GM12878 (cell line): ENCODE data around the gene SELENOW.

Experiments used
- BACH1 ChIP-seq: fragments of 450-650 bp; IDR thresholded peaks from 2 replicates; pipeline ENCODE4 v1.6.1; 2017; ENCODE audit warnings: mild to moderate bottlenecking, borderline replicate concordance
- CHD1 ChIP-seq: IDR thresholded peaks from 2 replicates; pipeline ENCODE4 v1.6.1; 2012; ENCODE audit warnings: low read depth, low read length, improper control_type of control experiment
- E2F8 ChIP-seq: fragments of 450-650 bp; IDR thresholded peaks from 2 replicates; pipeline ENCODE4 v1.6.1; 2018; ENCODE audit warnings: mild to moderate bottlenecking, low read depth, moderate library complexity; ENCODE audit not compliant: partially characterized antibody
- HCFC1 ChIP-seq: fragments of 150-350 bp; IDR thresholded peaks from 2 replicates; pipeline ENCODE4 v1.6.1; 2014; ENCODE audit warnings: low read length
- HDAC6 ChIP-seq: fragments of 200-600 bp; sonication (generic); IDR thresholded peaks from one replicate; pipeline ENCODE4 v1.8.0; 2017; ENCODE audit warnings: antibody characterized with exemption; ENCODE audit not compliant: unreplicated experiment
- MAX ChIP-seq: IDR thresholded peaks from 2 replicates; pipeline ENCODE4 v1.6.1; 2012; ENCODE audit warnings: low read depth, low read length, improper control_type of control experiment
- MYC ChIP-seq: IDR thresholded peaks from 2 replicates; pipeline ENCODE4 v1.6.1; 2011; ENCODE audit warnings: mild to moderate bottlenecking, low read length, moderate library complexity, inconsistent platforms; ENCODE audit not compliant: insufficient read depth, insufficient replicate concordance, insufficient read length, severe bottlenecking
- PKNOX1 ChIP-seq: fragments of 450-650 bp; IDR thresholded peaks from 2 replicates; pipeline ENCODE4 v1.6.1; 2016; ENCODE audit warnings: mild to moderate bottlenecking
- POLR2A ChIP-seq: IDR thresholded peaks from 2 replicates; pipeline ENCODE4 v1.6.1; 2011; ENCODE audit warnings: low read depth, mild to moderate bottlenecking, low read length
- RCOR1 ChIP-seq: conservative IDR thresholded peaks from 2 replicates; pipeline ENCODE4 v1.6.1; 2012; ENCODE audit warnings: low read depth, low read length, improper control_type of control experiment
- SPI1 ChIP-seq: IDR thresholded peaks from 2 replicates; pipeline ENCODE4 v1.6.1; 2011; ENCODE audit warnings: low read depth, mild to moderate bottlenecking, low read length, moderate library complexity, borderline replicate concordance; ENCODE audit not compliant: insufficient read depth
- ZNF274 ChIP-seq: IDR thresholded peaks from one replicate; pipeline ENCODE4 v1.8.0; 2011; ENCODE audit not compliant: insufficient read length, insufficient read depth

- TF ChIP-seq HDAC6, result no peak
- TF ChIP-seq RCOR1, result no peak
- no peak for TF ChIP-seq POLR2A
- TF ChIP-seq SPI1, result no peak
- TF ChIP-seq ZNF274, result no peak
- no peak for TF ChIP-seq MAX
- TF ChIP-seq BACH1, result no peak
- TF ChIP-seq HCFC1, result no peak
- TF ChIP-seq MYC, result no peak
- TF ChIP-seq CHD1, result no peak
- TF ChIP-seq E2F8, result no peak
- TF ChIP-seq PKNOX1, result no peak
These were observed 36.9 kb upstream of the SELENOW start for GRCh38 chr19:47741544-47742140.
